Measurements from ENCODE around the gene ADGRL2. TPM values are rescaled to one million over a fixed set of nuclear protein-coding genes. Genes with fewer than 3 reads are reported as not detected.

The ADGRL2 gene
- polyA plus RNA-seq, 3 donors, result not detected

DNA sequence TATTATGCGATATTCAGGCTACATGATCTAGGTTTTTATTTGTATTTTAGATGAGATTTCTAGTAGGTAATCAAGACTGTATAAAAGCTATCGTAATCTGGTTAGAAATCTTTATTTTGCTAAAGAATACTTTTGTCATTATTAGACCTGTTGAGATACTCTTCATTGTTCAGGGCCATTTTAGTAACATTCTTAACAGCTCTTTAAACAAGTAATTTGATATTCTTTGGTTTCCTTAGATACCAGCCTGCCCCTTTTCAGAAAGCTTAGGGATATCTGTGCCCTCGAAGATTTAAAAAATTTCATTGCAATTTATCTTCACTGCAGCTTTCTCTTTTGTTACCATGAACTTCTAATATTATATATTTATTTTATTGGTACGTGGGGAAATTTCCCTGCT is 18.9 kb downstream of the ADGRL2 start:
- no peak for TF ChIP-seq CTCF (IDR thresholded peaks at IDR 0.05)
- Mint-ChIP-seq H3K36me3 (no peaks in the 10 kb centered on the region), H3K9me3 (peaks cover 0 to 3% (median 0%) of the 10 kb centered on the region in 7 donors), H3K27me3 (ENCODE audit: low read depth in 3 of 3) (peaks cover 0 to 1% (median 0%) of the 10 kb centered on the region in 3 donors), H3K4me1 (no peaks in the 10 kb centered on the region), H3K27ac (no peak overlapping the region), H3K4me3 (no peak overlapping the region)
- Histone ChIP-seq H3K36me3 (replicated peaks in 1 of 2; ENCODE audit: control insufficient read depth in 1 of 2, insufficient read depth in 2 of 2, low read length in 2 of 2) (no peaks in the 10 kb centered on the region), H2AFZ (ENCODE audit: insufficient read depth, low read depth, low read length, poor library complexity, severe bottlenecking) (no peak overlapping the region), H3K27me3 (ENCODE audit: control insufficient read depth in 2 of 2, insufficient read depth in 2 of 2, low read length in 2 of 2) (no peaks in the 10 kb centered on the region), H4K20me1 (ENCODE audit: insufficient read depth, low read length) (no peaks in the 10 kb centered on the region), H3K4me3 (replicated peaks in 1 of 3; ENCODE audit: low read depth in 2 of 3, low read length in 3 of 3) (no peak overlapping the region), H3K9ac (ENCODE audit: insufficient read depth, low read length, poor library complexity, severe bottlenecking) (no peak overlapping the region), H3K4me2 (replicated peaks; ENCODE audit: extremely low read depth, low read length, poor library complexity, severe bottlenecking) (no peak overlapping the region), H3K9me3 (replicated peaks in 1 of 2; ENCODE audit: control insufficient read depth in 1 of 2, insufficient read depth in 1 of 2, low read length in 2 of 2) (no peaks in the 10 kb centered on the region), H3K79me2 (ENCODE audit: insufficient read depth, low read length) (no peaks in the 10 kb centered on the region), H3K4me1 (ENCODE audit: control insufficient read depth in 1 of 2, insufficient read depth in 2 of 2, low read length in 2 of 2) (no peaks in the 10 kb centered on the region), H3K27ac (ENCODE audit: low read depth in 1 of 2, low read length in 2 of 2) (no peak overlapping the region)
- DNase-seq, result no peak
- no CpG with 5 or more reads among the region's 4 CpGs for WGBS (ENCODE audit: insufficient coverage)
- intact Hi-C loops (cut with micrococcal nuclease), result no loop called here

DNA sequence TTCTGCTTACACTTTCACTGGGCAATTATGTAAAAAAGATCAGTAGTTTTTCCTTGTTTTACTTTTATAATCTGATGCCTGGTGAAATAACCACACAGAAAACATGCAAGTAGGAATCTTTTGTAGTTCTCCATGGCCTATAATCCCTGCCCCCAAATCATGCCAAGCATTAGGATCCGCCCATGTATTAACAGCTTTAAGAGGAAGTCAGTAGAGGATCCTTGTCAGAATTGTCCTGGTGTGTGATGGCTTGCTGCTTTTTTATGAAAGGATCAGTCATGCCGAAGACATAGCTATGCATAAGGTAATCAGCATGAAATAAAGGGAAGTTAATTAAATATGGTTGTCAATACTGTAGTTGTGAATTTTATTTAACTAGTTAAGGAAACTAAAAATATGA is 20.0 kb downstream of the ADGRL2 start:
- intact Hi-C loops (cut with micrococcal nuclease), result no loop called here
- Histone ChIP-seq H3K79me2 (ENCODE audit: insufficient read depth, low read length) (no peaks in the 10 kb centered on the region), H3K27me3 (ENCODE audit: control insufficient read depth in 2 of 2, insufficient read depth in 2 of 2, low read length in 2 of 2) (no peaks in the 10 kb centered on the region), H4K20me1 (ENCODE audit: insufficient read depth, low read length) (no peaks in the 10 kb centered on the region), H3K4me1 (ENCODE audit: control insufficient read depth in 1 of 2, insufficient read depth in 2 of 2, low read length in 2 of 2) (no peaks in the 10 kb centered on the region), H3K4me3 (replicated peaks in 1 of 3; ENCODE audit: low read depth in 2 of 3, low read length in 3 of 3) (no peak overlapping the region), H2AFZ (ENCODE audit: insufficient read depth, low read depth, low read length, poor library complexity, severe bottlenecking) (no peak overlapping the region), H3K36me3 (replicated peaks in 1 of 2; ENCODE audit: control insufficient read depth in 1 of 2, insufficient read depth in 2 of 2, low read length in 2 of 2) (no peaks in the 10 kb centered on the region), H3K9ac (ENCODE audit: insufficient read depth, low read length, poor library complexity, severe bottlenecking) (no peak overlapping the region), H3K4me2 (replicated peaks; ENCODE audit: extremely low read depth, low read length, poor library complexity, severe bottlenecking) (no peak overlapping the region), H3K27ac (ENCODE audit: low read depth in 1 of 2, low read length in 2 of 2) (no peak overlapping the region), H3K9me3 (replicated peaks in 1 of 2; ENCODE audit: control insufficient read depth in 1 of 2, insufficient read depth in 1 of 2, low read length in 2 of 2) (no peaks in the 10 kb centered on the region)
- H3K4me3 Mint-ChIP-seq, result no peak overlapping the region
- DNase-seq, result no peak
- no peaks in the 10 kb centered on the region for H3K36me3 Mint-ChIP-seq
- WGBS (ENCODE audit: insufficient coverage), result no CpG with 5 or more reads among the region's 2 CpGs
- peaks cover 0 to 3% (median 2%) of the 10 kb centered on the region in 7 donors for H3K9me3 Mint-ChIP-seq
- no peaks in the 10 kb centered on the region for H3K4me1 Mint-ChIP-seq
- H3K27me3 Mint-ChIP-seq (ENCODE audit: low read depth in 3 of 3), result peaks cover 0 to 3% (median 1%) of the 10 kb centered on the region in 3 donors
- H3K27ac Mint-ChIP-seq, result no peak overlapping the region
- TF ChIP-seq CTCF (IDR thresholded peaks at IDR 0.05), result no peak

Measured in CD14-positive monocyte (primary cell).